ENCODE data around the gene KRT33B.

DNA sequence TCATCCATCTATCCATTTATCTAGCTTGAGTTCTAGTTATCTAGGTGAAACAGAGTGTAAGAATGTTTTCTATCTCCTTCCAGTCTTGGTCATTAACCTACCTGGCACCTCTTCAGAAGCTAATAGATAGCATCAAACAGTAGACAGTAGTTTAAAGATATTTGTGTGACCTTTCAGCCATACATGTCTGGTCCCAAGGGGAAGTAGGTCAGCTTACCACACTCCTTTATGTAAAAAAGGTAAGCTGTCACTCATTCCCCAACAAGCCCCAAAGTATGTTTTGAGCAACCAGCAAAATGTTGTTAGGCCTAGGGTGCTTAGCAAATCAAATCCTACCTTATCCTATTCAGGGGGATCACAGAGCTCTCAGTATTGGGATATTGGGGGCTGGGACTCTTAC, 3.5 kb downstream of the KRT33B start:
- TF ChIP-seq, protein P1, sequence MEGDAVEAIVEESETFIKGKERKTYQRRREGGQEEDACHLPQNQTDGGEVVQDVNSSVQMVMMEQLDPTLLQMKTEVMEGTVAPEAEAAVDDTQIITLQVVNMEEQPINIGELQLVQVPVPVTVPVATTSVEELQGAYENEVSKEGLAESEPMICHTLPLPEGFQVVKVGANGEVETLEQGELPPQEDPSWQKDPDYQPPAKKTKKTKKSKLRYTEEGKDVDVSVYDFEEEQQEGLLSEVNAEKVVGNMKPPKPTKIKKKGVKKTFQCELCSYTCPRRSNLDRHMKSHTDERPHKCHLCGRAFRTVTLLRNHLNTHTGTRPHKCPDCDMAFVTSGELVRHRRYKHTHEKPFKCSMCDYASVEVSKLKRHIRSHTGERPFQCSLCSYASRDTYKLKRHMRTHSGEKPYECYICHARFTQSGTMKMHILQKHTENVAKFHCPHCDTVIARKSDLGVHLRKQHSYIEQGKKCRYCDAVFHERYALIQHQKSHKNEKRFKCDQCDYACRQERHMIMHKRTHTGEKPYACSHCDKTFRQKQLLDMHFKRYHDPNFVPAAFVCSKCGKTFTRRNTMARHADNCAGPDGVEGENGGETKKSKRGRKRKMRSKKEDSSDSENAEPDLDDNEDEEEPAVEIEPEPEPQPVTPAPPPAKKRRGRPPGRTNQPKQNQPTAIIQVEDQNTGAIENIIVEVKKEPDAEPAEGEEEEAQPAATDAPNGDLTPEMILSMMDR (optimal IDR thresholded peaks at IDR 0.05 in 1 of 3, IDR thresholded peaks at IDR 0.05 in 1 of 3, conservative IDR thresholded peaks at IDR 0.05 in 1 of 3; ENCODE audit: extremely low read depth in 1 of 3, insufficient read depth in 2 of 3, low read length in 3 of 3): no peak
- TF ChIP-seq EZH2 (IDR thresholded peaks at IDR 0.05; ENCODE audit: low read length): no peak
